ENCODE data around the gene PSMD8. TPM values are rescaled to one million over a fixed set of nuclear protein-coding genes. Genes with fewer than 3 reads are reported as not detected.

PSMD8 gene
- total and polyA plus RNA-seq, 2 of the 8 experiments (the other 6 are each of a cell fraction or from before 2014, with no cell fraction given): 170 to 486 TPM

GRCh38 chr19:38399081-38399480 is 24.7 kb downstream of the PSMD8 start (continued):
- TF ChIP-seq ATF2 (IDR thresholded peaks at IDR 0.05; ENCODE audit: low read length) (no peak), RNF2 (IDR thresholded peaks at IDR 0.05; ENCODE audit: borderline replicate concordance, low read depth, low read length, missing control alignments, poor library complexity, severe bottlenecking) (no peak), TAF7 (optimal IDR thresholded peaks at IDR 0.05; ENCODE audit: borderline replicate concordance, low read depth, low read length) (no peak), KDM4A (IDR thresholded peaks at IDR 0.05; ENCODE audit: low read depth, low read length, severe bottlenecking) (no peak)

Measured in H1 (cell line).